Measurements from ENCODE around the gene HLCS.
"Not testable (repeated sequence)": the region's sequence is repeated elsewhere in the genome, so short reads cannot be mapped to it uniquely, and the experiment has no call there.

The HLCS gene

GRCh38 chr21:36989699-36990507, 23.4 kb upstream of the HLCS start:
- TF ChIP-seq CTCF (IDR thresholded peaks at IDR 0.05; ENCODE audit: low read depth, low read length), result peak; percentile 31
- peak; percentile 92 to 96 for DNase-seq (ENCODE audit: low read depth in 2 of 2)
- H3K4me3 ChIP-seq (replicated peaks in 1 of 2; ENCODE audit: low read depth in 2 of 2, low read length in 2 of 2), result peak overlapping the region; percentile 49 to 61

- not testable (repeated sequence) for DNase-seq (ENCODE audit: low read depth in 2 of 2)
- H3K4me3 ChIP-seq (replicated peaks in 1 of 2; ENCODE audit: low read depth in 2 of 2, low read length in 2 of 2), result peak overlapping the region; percentile 49 to 61
Measured at GRCh38 chr21:36989199-36989698, 22.8 kb upstream of the HLCS start.

GRCh38 chr21:36988536-36988935, 22.1 kb upstream of the HLCS start:
- no peak for DNase-seq (ENCODE audit: low read depth in 2 of 2)
- no peak for TF ChIP-seq CTCF (IDR thresholded peaks at IDR 0.05; ENCODE audit: low read depth, low read length)
- H3K4me3 ChIP-seq (replicated peaks in 1 of 2; ENCODE audit: low read depth in 2 of 2, low read length in 2 of 2), result no peak overlapping the region

GRCh38 chr21:36987845-36988244, 21.4 kb upstream of the HLCS start:
- no peak for DNase-seq (ENCODE audit: low read depth in 2 of 2)
- TF ChIP-seq CTCF (IDR thresholded peaks at IDR 0.05; ENCODE audit: low read depth, low read length), result no peak
- H3K4me3 ChIP-seq (replicated peaks in 1 of 2; ENCODE audit: low read depth in 2 of 2, low read length in 2 of 2), result no peak overlapping the region

GRCh38 chr21:36985751-36986594, 19.5 kb upstream of the HLCS start:
- TF ChIP-seq CTCF (IDR thresholded peaks at IDR 0.05; ENCODE audit: low read depth, low read length), result no peak
- H3K4me3 ChIP-seq (replicated peaks in 1 of 2; ENCODE audit: low read depth in 2 of 2, low read length in 2 of 2), result no peak overlapping the region
- no peak for DNase-seq (ENCODE audit: low read depth in 2 of 2)

GRCh38 chr21:36981977-36982700, 15.7 kb upstream of the HLCS start:
- no peak for DNase-seq (ENCODE audit: low read depth in 2 of 2)
- no peak overlapping the region for H3K4me3 ChIP-seq (replicated peaks in 1 of 2; ENCODE audit: low read depth in 2 of 2, low read length in 2 of 2)
- TF ChIP-seq CTCF (IDR thresholded peaks at IDR 0.05; ENCODE audit: low read depth, low read length), result no peak

Measured in cardiac fibroblast (primary cell).